IMR-90 (cell line): ENCODE measurements around the gene MUC5AC. TPM values are rescaled to one million over a fixed set of nuclear protein-coding genes. Genes with fewer than 3 reads are reported as not detected.

Source experiments
- ATAC-seq: fragments of 200-7000 bp; cut with Tn5 transposase; 2 replicates; pipeline ENCODE4 v1.9.1; 2020; ENCODE audit warnings: low read depth, mild to moderate bottlenecking, moderate library complexity
- BruUV-seq: library from RNA; stranded (reverse); fragments of 400-500 nt; replicated peaks from 2 replicates; lab custom pipeline; 2021; lab: Mats Ljungman, UMichigan
- CTCF ChIA-PET: fragments of 300-600 bp; formaldehyde crosslinking; extraction: SDS; loops from one replicate; lab custom pipeline; 2021; ENCODE audit warnings: antibody characterized with exemption; lab: Yijun Ruan, JAX
- POLR2A ChIA-PET: fragments of 300-600 bp; sonication (Branson Sonifier 250); formaldehyde crosslinking; loops from one replicate; lab custom pipeline; 2022; ENCODE audit warnings: antibody characterized with exemption; ENCODE audit not compliant: unreplicated experiment; lab: Charles Lee
- DNase-seq: peaks from one replicate; pipeline ENCODE4 v3.0.0; 2013
- H2AFZ ChIP-seq: replicated peaks from 2 replicates; pipeline ENCODE3; 2013; ENCODE audit warnings: low read length, mild to moderate bottlenecking; ENCODE audit not compliant: poor library complexity
- H2AK5ac ChIP-seq: 2 replicates; pipeline ENCODE4 v1.6.1; 2013; ENCODE audit warnings: low read depth, low read length, inconsistent platforms
- H2AK9ac ChIP-seq: replicated peaks from 2 replicates; pipeline ENCODE3; 2013; ENCODE audit warnings: mild to moderate bottlenecking, low read depth, low read length, moderate library complexity; ENCODE audit not compliant: poor library complexity
- H2BK120ac ChIP-seq: 2 replicates; pipeline ENCODE4 v1.6.1; 2013; ENCODE audit warnings: low read depth, low read length, inconsistent platforms
- H2BK15ac ChIP-seq: 3 replicates; pipeline ENCODE4 v1.6.1; 2013; ENCODE audit warnings: low read depth, low read length, inconsistent platforms
- H2BK20ac ChIP-seq: 2 replicates; pipeline ENCODE4 v1.6.1; 2013; ENCODE audit warnings: low read depth, mild to moderate bottlenecking, inconsistent platforms, low read length, moderate library complexity
- H2BK5ac ChIP-seq: 2 replicates; pipeline ENCODE4 v1.6.1; 2013; ENCODE audit warnings: mild to moderate bottlenecking, low read depth, low read length, inconsistent platforms; ENCODE audit not compliant: poor library complexity, severe bottlenecking
- H3K14ac ChIP-seq: replicated peaks from 2 replicates; pipeline ENCODE4 v1.6.1; 2013; ENCODE audit warnings: low read depth, low read length, inconsistent platforms
- H3K18ac ChIP-seq: 2 replicates; pipeline ENCODE4 v1.6.1; 2013; ENCODE audit warnings: low read depth, low read length, control low read depth
- H3K23ac ChIP-seq: 2 replicates; pipeline ENCODE4 v1.6.1; 2013; ENCODE audit warnings: low read depth, low read length, inconsistent platforms
- H3K27ac ChIP-seq: 2 replicates; pipeline ENCODE4 v1.5.1; 2013; ENCODE audit warnings: mild to moderate bottlenecking, control low read depth, low read length; ENCODE audit not compliant: insufficient read depth
- H3K27me3 ChIP-seq: 2 replicates; pipeline ENCODE4 v1.6.1; 2013; ENCODE audit warnings: low read length; ENCODE audit not compliant: control insufficient read depth, insufficient read depth
- H3K36me3 ChIP-seq: 2 replicates; pipeline ENCODE4 v1.6.1; 2013; ENCODE audit warnings: low read length, mixed read lengths; ENCODE audit not compliant: control insufficient read depth, insufficient read depth
- H3K4ac ChIP-seq: 2 replicates; pipeline ENCODE4 v1.6.1; 2013; ENCODE audit warnings: low read depth, low read length, inconsistent platforms
- H3K4me1 ChIP-seq: 2 replicates; pipeline ENCODE4 v1.6.1; 2013; ENCODE audit warnings: low read length, mixed read lengths; ENCODE audit not compliant: control insufficient read depth, insufficient read depth
- H3K4me2 ChIP-seq: 2 replicates; pipeline ENCODE4 v1.6.1; 2013; ENCODE audit warnings: low read depth, mild to moderate bottlenecking, control low read depth, low read length, moderate library complexity
- H3K4me3 ChIP-seq: 2 replicates; pipeline ENCODE4 v1.5.1; 2013; ENCODE audit warnings: low read depth, mild to moderate bottlenecking, control low read depth, low read length, moderate library complexity; ENCODE audit not compliant: insufficient read depth
- H3K56ac ChIP-seq: 2 replicates; pipeline ENCODE4 v1.6.1; 2013; ENCODE audit warnings: low read length, inconsistent platforms; ENCODE audit not compliant: insufficient read depth; ENCODE audit errors: extremely low read depth
- H3K79me1 ChIP-seq, 2 experiments: 2 replicates each; pipeline ENCODE4 v1.6.1; 2013; ENCODE audit warnings: low read length in 2 of 2, inconsistent platforms in 1 of 2, low read depth in 1 of 2
- H3K9ac ChIP-seq: 2 replicates; pipeline ENCODE4 v1.6.1; 2013; ENCODE audit warnings: low read depth, low read length, control low read depth
- H3K9me1 ChIP-seq: 2 replicates; pipeline ENCODE4 v1.6.1; 2013; ENCODE audit warnings: low read length, inconsistent platforms; ENCODE audit not compliant: insufficient read depth
- H3K9me3 ChIP-seq: 2 replicates; pipeline ENCODE4 v1.6.1; 2013; ENCODE audit warnings: low read length; ENCODE audit not compliant: control insufficient read depth, insufficient read depth
- H4K20me1 ChIP-seq: 2 replicates; pipeline ENCODE4 v1.6.1; 2013; ENCODE audit warnings: low read length, inconsistent platforms; ENCODE audit not compliant: insufficient read depth
- H4K5ac ChIP-seq: 2 replicates; pipeline ENCODE4 v1.6.1; 2013; ENCODE audit warnings: mild to moderate bottlenecking, low read depth, low read length, control low read depth
- H4K8ac ChIP-seq, 2 experiments: 2 replicates each; pipeline ENCODE4 v1.6.1; 2013; ENCODE audit warnings: low read depth in 2 of 2, low read length in 2 of 2, control low read depth in 1 of 2, inconsistent platforms in 1 of 2
- H4K91ac ChIP-seq: 2 replicates; pipeline ENCODE4 v1.6.1; 2013; ENCODE audit warnings: low read depth, low read length, inconsistent platforms; ENCODE audit not compliant: insufficient read depth
- BHLHE40 ChIP-seq: fragments of 150-350 bp; IDR thresholded peaks from 2 replicates; pipeline ENCODE4 v1.6.1; 2016; ENCODE audit warnings: mild to moderate bottlenecking, low read depth, low read length
- MXI1 ChIP-seq: IDR thresholded peaks from 2 replicates; pipeline ENCODE4 v1.6.1; 2012; ENCODE audit warnings: low read depth, mild to moderate bottlenecking, low read length, moderate library complexity, borderline replicate concordance
- RAD21 ChIP-seq: IDR thresholded peaks from 2 replicates; pipeline ENCODE4 v1.6.1; 2012; ENCODE audit warnings: low read length, improper control_type of control experiment
- SMC3 ChIP-seq: fragments of 150-350 bp; IDR thresholded peaks from 2 replicates; pipeline ENCODE4 v1.6.1; 2016; ENCODE audit warnings: low read depth, mild to moderate bottlenecking, antibody characterized with exemption, low read length, moderate library complexity
- WGBS, 2 experiments: methylation state at CpG; one replicate each; pipeline versions ENCODE4 v1.1.5 to v1.1.7; 2013; ENCODE audit warnings: missing lambda C conversion rate in 2 of 2; ENCODE audit not compliant: insufficient read length in 1 of 2; ENCODE audit errors: extremely low coverage in 2 of 2; 5-methylcytosine and 5-hydroxymethylcytosine counted together
- dilution Hi-C: fragments of 300-500 bp; cut with HindIII; formaldehyde crosslinking; loops from one replicate; pipeline ENCODE4 v1.14.3; 2018; ENCODE audit warnings: low sequenced_read_pairs; ENCODE audit not compliant: unreplicated experiment
- in situ Hi-C: fragments of 300-500 bp; cut with MboI; formaldehyde crosslinking; loops from 3 replicates; pipeline ENCODE4 v1.14.3; 2019; ENCODE audit warnings: low sequenced_read_pairs, inconsistent platforms, mixed read lengths
- intact Hi-C: fragments of 100-400 bp; cut with micrococcal nuclease; formaldehyde crosslinking; loops from 2 replicates; pipeline ENCODE4 v1.10.0; 2022
- polyA plus RNA-seq, 3 experiments: library from polyadenylated mRNA; depleted of rRNA; stranded (reverse); fragments of >200 nt; gene quantifications; 2 replicates each; pipeline ENCODE4 v1.2.3, GENCODE V29; 2012; ENCODE audit warnings: low replicate concordance in 1 of 3
- total RNA-seq: library from RNA; depleted of rRNA; stranded (reverse); fragments of >200 nt; gene quantifications from 2 replicates; pipeline ENCODE4 v1.2.3, GENCODE V29; 2012
- TF ChIP-seq, protein P1 (sequence below): fragments of 150-350 bp; IDR thresholded peaks from 2 replicates; pipeline ENCODE4 v1.6.1; 2017; ENCODE audit warnings: mild to moderate bottlenecking, antibody characterized with exemption, low read length, low read depth

Gene MUC5AC
- total and polyA plus RNA-seq, 2 of the 4 experiments (the other 2 are of a cell fraction): 0.02 TPM; not detected in 1

DNA sequence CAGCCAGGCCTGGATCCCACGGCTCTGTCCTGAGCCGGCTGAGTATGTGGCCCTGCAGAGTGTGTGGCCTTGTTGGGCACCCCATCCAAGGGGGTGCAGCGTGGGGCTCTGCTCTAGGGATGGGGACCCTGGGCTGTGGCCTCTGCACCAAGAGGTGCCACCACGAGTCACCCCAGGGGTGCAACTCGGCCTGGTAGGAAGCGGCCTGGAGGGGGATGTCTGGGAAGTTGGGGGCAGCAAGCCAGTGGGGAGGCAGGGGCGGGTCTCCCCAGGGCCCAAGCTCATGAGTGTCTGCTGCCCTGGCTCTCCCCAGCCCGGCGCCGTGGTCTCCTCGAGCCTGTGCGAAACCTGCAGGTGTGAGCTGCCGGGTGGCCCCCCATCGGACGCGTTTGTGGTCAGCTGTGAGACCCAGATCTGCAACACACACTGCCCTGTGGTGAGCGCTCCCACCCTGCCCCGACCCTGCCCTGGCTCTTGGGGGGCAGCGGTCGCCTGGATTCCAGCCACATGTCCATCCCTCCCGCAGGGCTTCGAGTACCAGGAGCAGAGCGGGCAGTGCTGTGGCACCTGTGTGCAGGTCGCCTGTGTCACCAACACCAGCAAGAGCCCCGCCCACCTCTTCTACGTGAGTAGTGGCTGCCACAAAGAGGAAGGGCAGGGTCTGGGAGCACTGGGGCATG lies 40.9 kb downstream of the MUC5AC start:
- Histone ChIP-seq H3K9me1 (no peaks in the 10 kb centered on the region), H3K4me3 (no peak overlapping the region), H4K91ac (no peak overlapping the region), H3K9me3 (peaks cover 6% of the 10 kb centered on the region; the same call in 1 of the 2 replicates), H3K9ac (no peak overlapping the region), H4K20me1 (no peaks in the 10 kb centered on the region; the same call in 1 of the 2 replicates), H3K4ac (no peak overlapping the region), H3K23ac (no peak overlapping the region), H2BK20ac (no peak overlapping the region), H2AFZ (no peak overlapping the region), H3K79me1 (no peaks in the 10 kb centered on the region), H2AK9ac (no peak overlapping the region), H2BK15ac (no peak overlapping the region), H2BK5ac (no peak overlapping the region), H3K27ac (no peak overlapping the region), H3K4me2 (no peak overlapping the region), H4K8ac (no peak overlapping the region), H3K27me3 (peaks cover 10% of the 10 kb centered on the region; the same call in 1 of the 2 replicates), H3K4me1 (no peaks in the 10 kb centered on the region), H3K56ac (no peak overlapping the region), H3K14ac (no peak overlapping the region), H3K36me3 (no peaks in the 10 kb centered on the region), H2BK120ac (no peak overlapping the region), H2AK5ac (no peak overlapping the region), H4K5ac (no peak overlapping the region), H3K18ac (no peak overlapping the region)
- ATAC-seq (no peak), DNase-seq (no peak)
- ChIA-PET CTCF (no interaction called here), POLR2A (no interaction called here)
- in situ Hi-C loops (no loop called here), intact Hi-C loops (no loop called here), dilution Hi-C loops (no loop called here)
- no TSS peak for BruUV-seq
- WGBS, 2 experiments: 71% methylated on average over 6 of the region's 26 CpGs; no CpG with 5 or more reads in 1 of the 2 experiments
- TF ChIP-seq BHLHE40 (no peak), RAD21 (no peak), SMC3 (no peak), MXI1 (no peak)
- TF ChIP-seq, protein P1, sequence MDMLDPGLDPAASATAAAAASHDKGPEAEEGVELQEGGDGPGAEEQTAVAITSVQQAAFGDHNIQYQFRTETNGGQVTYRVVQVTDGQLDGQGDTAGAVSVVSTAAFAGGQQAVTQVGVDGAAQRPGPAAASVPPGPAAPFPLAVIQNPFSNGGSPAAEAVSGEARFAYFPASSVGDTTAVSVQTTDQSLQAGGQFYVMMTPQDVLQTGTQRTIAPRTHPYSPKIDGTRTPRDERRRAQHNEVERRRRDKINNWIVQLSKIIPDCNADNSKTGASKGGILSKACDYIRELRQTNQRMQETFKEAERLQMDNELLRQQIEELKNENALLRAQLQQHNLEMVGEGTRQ: no peak
